NCI-H187 (cell line): ENCODE results near the gene PDCD1LG2.
"Not testable (repeated sequence)": the region's sequence is repeated elsewhere in the genome, so short reads cannot be mapped to it uniquely, and the experiment has no call there.

Experiments
- DNase-seq, 2 experiments: peaks; one replicate each; lab custom pipeline; 2025; lab: John Stamatoyannopoulos, UW

PDCD1LG2 gene

DNA sequence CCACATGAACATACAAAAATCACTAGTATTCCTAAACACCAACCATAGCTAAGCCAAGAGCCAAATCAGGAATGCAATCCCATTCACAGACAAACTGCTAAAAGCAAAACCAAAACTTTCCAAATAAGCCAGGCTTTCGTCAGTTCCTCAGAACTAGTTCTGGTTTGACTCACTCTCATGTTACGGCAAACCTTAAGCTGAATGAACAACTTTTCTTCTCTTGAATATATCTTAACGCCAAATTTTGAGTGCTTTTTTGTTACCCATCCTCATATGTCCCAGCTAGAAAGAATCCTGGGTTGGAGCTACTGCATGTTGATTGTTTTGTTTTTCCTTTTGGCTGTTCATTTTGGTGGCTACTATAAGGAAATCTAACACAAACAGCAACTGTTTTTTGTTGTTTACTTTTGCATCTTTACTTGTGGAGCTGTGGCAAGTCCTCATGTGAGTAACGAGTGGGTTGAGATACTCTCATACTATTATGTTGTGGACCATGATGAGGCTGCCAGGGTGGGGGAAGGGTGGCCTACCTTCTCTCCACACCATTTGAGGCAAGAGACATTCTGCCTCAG, at the start of gene PDCD1LG2:
Gene PDCD1LG2 (plus strand): TSS at position 172 of the 572 bp plus-strand sequence. CDS start 12,016 bp downstream, outside the sequence.
- DNase-seq, result no peak

- DNase-seq, result not testable (repeated sequence)
Measured at GRCh38 chr9:5464831-5465330, 45.5 kb upstream of the PDCD1LG2 start.

DNA sequence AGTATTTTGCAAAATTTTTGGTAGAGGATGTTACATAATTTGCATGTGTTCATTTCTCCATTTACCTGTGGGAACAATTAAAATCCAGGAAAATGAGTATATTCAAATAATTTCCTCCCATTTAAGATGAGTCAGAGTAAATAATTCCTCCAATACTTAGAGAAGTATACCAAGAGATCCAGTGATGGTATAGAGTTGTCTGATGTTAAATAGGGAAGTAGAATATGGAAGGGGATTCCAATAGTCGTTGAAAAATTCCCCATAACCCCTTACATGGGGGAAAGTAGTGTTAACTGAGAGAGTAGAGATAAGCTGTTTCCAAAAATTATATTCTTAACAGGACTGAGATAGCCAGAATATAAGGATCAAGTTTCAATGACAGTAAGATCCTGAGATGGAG, 44.3 kb upstream of the PDCD1LG2 start:
- no peak for DNase-seq

GRCh38 chr9:5466766-5467165, 43.6 kb upstream of the PDCD1LG2 start:
- DNase-seq, result no peak

- DNase-seq, result no peak
Measured at GRCh38 chr9:5468850-5469249, 41.5 kb upstream of the PDCD1LG2 start.

DNA sequence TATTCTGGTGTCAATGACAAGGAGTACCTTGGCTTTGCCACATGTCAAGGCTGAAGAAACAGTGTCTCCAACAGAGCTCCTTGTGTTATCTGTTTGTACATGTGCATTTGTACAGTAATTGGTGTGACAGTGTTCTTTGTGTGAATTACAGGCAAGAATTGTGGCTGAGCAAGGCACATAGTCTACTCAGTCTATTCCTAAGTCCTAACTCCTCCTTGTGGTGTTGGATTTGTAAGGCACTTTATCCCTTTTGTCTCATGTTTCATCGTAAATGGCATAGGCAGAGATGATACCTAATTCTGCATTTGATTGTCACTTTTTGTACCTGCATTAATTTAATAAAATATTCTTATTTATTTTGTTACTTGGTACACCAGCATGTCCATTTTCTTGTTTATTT, 40.2 kb upstream of the PDCD1LG2 start:
- no peak for DNase-seq

DNA sequence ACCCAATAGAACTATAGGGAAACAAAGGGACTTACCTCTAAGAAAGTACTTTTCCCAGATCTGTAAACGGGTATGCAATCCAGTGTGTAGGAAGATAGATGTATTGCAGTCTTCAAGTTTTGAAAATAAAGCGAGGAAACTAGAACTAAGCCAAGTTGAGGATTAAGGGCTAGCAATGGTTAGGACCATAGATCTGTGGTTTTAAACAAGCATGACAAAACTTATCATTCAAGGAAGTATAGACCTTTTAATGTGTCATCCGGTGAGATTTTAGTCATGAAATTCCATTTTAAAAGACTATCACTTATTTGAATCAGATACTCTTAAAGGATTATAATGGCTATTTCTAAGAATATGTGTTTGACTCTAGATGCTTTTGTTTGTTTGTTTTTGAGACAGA, 39.5 kb upstream of the PDCD1LG2 start:
- DNase-seq, result no peak

DNA sequence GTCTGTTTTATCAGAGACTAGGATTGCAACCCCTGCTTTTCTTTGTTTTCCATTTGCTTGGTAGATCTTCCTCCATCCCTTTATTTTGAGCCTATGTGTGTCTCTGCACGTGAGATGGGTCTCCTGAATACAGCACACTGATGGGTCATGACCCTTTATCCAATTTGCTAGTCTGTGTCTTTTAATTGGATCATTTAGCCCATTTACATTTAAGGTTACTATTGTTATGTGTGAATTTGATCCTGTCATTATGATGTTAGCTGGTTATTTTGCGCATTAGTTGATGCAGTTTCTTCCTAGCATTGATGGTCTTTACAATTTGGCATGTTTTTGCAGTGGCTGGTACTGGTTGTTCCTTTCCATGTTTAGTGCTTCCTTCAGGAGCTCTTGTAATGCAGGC, 34.7 kb upstream of the PDCD1LG2 start:
- DNase-seq, result not testable (repeated sequence)

GRCh38 chr9:5478206-5478605, 32.1 kb upstream of the PDCD1LG2 start:
- no peak for DNase-seq

DNA sequence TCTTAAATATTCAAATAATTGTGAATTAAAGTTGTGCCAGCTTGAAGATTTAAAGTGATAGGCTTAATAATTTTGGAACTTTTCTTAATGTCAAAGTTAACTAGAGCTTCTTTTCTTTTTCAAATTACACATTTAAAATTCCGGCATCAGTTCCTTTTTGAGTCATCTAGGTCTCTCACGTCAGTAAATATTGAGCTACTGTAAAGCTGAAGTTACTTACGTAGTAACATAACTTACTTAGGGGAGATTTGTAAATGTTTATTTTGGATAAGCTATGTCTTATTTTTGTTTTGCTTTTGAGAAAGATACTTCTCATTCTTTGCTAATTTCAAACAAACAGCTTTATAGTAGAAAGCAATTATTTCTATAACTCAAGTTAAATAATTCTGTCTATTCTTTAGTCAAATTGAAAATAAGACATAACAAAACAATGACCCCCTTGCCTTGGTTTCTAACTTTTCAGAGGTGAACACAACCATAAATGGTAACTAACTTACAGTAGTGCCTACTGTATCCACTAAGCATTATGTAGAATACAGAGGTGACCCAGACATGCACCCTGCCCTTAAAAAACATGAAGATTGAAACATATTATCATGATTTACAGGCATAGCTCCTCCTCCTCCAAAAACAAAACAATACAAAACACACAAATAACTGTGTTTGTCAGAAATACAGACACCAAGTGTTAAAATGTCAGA, 30.2 kb upstream of the PDCD1LG2 start:
- DNase-seq, result no peak

- DNase-seq, result no peak
Measured at GRCh38 chr9:5480919-5481318, 29.4 kb upstream of the PDCD1LG2 start.

DNA sequence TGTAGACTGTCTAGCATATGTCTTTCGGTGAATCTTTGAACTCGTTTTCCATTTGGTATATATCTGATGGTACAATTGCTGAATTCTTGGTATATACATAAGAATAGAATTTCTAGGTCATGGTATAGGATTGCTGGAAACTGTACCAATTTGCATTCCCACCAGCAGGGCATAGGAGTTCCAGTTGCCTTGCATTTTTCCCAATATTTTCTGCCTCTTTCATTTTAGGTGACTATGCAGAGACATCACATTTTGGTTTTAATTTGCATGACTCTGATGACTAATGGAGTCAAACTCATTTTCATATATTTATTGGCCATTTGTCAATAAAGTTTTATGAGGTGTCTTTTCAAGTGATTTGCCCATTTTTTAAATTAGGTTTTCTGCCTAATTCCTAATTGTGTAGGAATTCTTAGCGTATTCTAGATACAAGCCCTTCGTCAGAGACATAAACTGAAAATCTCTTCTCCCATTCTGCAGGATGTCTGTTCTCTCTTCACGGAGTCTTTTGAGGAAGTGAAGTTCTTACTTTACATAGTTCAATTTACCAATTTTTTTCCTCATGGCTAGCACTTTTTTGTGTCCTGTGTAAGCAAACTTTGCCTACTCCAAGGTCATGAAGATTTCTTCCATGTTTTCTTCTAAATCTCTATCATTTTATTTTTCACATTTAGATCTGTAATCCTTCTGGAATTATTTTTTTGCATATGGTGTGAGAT, 28.9 kb upstream of the PDCD1LG2 start:
- no peak for DNase-seq

GRCh38 chr9:5482194-5482593, 28.1 kb upstream of the PDCD1LG2 start:
- no peak for DNase-seq

GRCh38 chr9:5483306-5483705, 27.0 kb upstream of the PDCD1LG2 start:
- no peak for DNase-seq

GRCh38 chr9:5485378-5486085, 24.8 kb upstream of the PDCD1LG2 start:
- DNase-seq, result no peak

GRCh38 chr9:5486988-5487387, 23.3 kb upstream of the PDCD1LG2 start:
- DNase-seq, result no peak

- no peak for DNase-seq
Measured at GRCh38 chr9:5488221-5489008, 21.9 kb upstream of the PDCD1LG2 start.

DNA sequence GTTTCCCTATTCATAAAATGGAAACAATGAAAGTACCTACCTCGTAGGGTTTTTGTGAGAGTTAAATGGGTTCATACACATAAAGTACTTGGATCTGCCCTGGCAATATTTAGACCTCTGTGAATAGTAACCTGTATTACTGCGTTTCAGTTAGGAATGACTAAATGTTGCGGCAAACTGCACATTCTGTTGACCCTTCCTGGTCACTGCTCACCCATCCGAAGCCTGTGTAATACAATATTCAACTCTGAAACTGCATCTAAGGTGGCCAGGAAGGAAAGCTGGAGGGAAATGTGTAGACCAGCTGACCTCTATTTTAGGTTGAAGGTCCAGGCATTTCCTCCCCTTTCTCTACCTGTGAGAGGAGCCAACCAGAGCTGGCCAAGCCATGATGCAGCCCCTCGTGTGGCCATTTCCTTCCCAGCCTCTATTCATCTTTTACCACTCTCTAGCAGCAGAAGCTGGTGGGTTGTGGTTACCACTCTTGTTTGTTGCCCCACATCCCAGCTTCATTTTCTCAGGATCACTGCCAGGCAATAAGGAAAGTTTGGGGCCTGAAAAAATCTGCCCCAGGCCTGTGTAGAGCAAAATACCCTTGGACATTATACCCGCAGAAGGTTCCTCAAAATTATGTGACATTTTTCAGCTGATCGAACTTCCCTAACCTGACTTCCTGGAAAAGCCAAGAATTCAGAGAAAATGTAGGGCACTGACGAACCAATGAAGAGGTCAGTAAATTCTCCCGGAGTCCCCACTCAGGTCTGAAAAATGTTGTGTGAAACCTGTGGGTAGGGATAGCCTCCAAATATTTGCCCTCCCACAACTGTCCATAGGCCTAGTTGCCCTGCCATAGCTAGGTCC, 20.5 kb upstream of the PDCD1LG2 start:
- no peak for DNase-seq

- no peak for DNase-seq
Measured at GRCh38 chr9:5492965-5493678, 17.2 kb upstream of the PDCD1LG2 start.
